Stimulated activated CD8-positive, alpha-beta memory T cell treated with anti-CD3 and anti-CD28 coated beads, Interleukin-4, amount 100 ng/mL, for 1 hour (primary cell): ENCODE data around the gene SPTBN4.
A peak's percentile ranks its signal among the peaks of the same experiment; 100 is the strongest.
"Not testable (repeated sequence)": the region's sequence is repeated elsewhere in the genome, so short reads cannot be mapped to it uniquely, and the experiment has no call there.

ENCODE experiments used
- DNase-seq, 2 donors: peaks; one replicate each; pipeline ENCODE4 v3.0.0-alpha.2; 2020; ENCODE audit warnings: low read depth in 2 of 2, low spot score in 1 of 2

SPTBN4 gene

DNA sequence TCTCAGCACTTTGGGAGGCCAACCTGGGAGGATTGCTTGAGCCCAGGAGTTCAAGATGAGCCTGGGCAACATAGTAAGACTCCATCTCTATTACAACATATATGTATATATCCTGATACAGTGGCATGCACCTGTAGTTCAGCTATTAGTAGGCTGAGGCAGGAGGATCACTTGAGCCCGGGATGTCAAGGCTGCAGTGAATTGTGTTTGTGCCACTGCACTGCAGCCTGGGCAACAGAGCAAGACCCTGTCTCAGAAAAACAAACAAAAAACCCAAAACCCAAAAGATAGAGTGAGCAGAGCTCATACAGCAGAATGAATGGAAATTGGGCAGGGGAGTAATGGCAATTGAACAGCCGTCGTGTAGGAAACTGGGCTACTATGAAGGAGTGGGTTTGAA, 92.6 kb downstream of the SPTBN4 start:
- DNase-seq, result no peak

DNA sequence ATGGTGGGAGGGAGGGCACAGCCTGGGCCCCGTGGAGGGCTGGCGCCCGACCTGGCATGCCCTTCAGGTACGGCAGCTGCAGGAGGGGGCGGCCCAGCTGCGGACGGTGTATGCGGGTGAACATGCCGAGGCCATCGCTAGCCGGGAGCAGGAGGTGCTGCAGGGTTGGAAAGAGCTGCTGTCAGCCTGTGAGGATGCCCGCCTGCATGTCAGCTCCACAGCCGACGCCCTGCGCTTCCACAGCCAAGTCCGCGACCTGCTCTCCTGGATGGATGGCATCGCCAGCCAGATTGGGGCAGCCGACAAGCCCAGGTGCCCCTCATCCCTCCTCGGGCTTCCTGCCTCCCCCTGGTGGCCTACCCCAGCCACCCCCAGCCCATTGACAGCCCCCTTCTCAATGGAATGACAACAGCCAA, 93.3 kb downstream of the SPTBN4 start:
- DNase-seq, result no peak

DNA sequence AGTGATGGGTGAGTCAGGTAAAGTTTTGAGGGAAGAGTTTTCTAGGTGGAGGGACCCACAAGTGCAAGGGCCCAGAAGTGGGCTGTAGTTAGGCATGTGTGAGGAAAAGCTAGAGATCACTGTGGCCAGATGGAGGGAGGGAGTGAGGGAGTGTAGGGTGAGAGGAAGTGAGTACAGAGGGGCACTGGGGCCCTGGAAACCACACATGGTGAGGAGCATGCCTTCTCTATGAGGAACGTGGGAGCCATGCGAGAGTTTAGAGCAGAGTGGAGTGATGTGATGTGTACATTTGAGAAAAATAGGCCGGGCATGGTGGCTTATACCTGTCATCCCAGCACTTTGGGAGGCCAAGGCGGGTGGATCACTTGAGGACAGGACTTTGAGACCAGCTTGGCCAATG, 95.1 kb downstream of the SPTBN4 start:
- no peak for DNase-seq

GRCh38 chr19:40564535-40564934, 97.7 kb downstream of the SPTBN4 start:
- DNase-seq, result not testable (repeated sequence)

- no peak for DNase-seq
Measured at GRCh38 chr19:40565355-40565754, 98.6 kb downstream of the SPTBN4 start.

DNA sequence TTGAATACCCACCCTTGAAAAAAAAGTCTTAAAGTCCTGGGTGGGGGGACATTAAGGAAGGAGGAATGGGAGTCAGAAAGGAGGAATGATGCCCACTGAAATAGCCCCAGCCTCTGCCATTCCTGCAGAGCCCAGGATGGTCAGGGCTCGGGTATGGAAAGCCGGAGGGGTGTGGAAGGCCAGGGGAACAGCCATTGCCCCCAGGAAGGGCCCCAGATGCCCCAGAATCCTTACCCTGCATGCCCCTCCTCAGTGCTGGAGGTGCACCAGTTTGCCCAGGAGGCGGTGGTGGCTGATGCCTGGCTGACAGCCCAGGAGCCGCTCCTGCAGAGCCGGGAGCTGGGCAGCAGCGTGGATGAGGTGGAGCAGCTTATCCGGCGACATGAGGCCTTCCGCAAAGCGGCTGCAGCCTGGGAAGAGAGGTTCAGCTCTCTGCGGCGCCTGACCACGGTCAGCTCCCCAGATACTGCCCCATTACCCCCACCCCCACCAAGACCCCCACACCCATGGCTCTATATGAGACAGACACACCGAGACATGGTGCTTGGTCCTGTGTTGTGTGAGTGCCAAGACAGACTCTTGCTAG, 99.2 kb downstream of the SPTBN4 start:
- no peak for DNase-seq

DNA sequence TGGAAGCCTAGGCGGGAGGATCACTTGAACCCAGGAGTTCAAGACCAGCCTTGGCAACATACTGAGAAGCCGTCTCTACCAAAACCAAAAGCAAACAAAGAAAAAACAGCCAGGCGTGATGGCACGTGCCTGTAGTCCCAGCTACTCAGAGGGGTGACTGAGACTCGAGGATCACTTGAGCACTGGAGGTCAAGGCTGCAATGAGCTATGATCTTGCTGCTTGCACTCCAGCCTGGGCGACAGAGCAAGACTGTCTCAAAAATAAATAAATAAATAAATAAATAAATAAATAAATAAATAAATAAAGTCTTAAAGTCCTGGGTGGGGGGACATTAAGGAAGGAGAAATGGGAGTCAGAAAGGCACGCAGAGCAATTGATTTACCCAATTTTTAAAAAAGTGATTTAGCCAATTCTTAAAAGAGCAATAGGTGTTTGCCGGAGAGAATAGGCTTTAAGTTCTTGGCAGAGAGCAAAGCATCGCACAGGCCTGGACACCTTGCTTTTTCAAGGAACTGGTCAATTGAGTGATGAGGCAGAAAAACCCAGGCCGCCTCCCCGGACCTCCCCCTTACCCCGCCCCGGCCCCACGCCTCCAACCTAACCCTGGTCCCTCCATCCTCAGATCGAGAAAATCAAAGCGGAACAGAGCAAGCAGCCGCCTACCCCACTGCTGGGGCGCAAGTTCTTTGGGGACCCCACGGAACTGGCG, 100.4 kb downstream of the SPTBN4 start:
- DNase-seq, result no peak

- DNase-seq, result no peak
Measured at GRCh38 chr19:40567750-40568494, 101.1 kb downstream of the SPTBN4 start.

GRCh38 chr19:40570313-40571004, 103.7 kb downstream of the SPTBN4 start:
- peak; percentile 79 to 87 for DNase-seq

DNA sequence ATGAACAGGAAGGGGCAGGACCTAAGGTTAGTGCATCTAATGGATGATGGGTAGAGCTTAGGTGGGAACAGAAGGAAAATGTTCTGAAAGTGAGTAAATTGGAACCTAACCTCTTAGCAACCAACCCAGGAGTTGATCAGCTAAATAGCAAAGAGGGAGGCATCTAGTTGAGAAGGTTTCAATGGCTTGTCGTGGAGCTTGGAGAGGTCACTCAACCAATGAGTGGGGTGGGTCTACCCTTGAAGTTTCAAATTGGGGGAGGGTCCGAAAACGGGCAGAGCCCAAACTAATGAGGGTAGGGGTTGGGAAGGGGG, 104.2 kb downstream of the SPTBN4 start:
- DNase-seq, result no peak

- no peak for DNase-seq
Measured at GRCh38 chr19:40571831-40572495, 105.2 kb downstream of the SPTBN4 start.

- no peak for DNase-seq
Measured at GRCh38 chr19:40575326-40575725, 108.5 kb downstream of the SPTBN4 start.

GRCh38 chr19:40576151-40576584, 109.4 kb downstream of the SPTBN4 start:
- DNase-seq, result no peak

- DNase-seq, result peak; percentile 80 to 88
Measured at GRCh38 chr19:40576585-40577451, 110.0 kb downstream of the SPTBN4 start, which contains the start of gene SHKBP1. SHKBP1 (plus strand) TSS chr19:40576873; CDS start chr19:40576900, 27 bp downstream.

DNA sequence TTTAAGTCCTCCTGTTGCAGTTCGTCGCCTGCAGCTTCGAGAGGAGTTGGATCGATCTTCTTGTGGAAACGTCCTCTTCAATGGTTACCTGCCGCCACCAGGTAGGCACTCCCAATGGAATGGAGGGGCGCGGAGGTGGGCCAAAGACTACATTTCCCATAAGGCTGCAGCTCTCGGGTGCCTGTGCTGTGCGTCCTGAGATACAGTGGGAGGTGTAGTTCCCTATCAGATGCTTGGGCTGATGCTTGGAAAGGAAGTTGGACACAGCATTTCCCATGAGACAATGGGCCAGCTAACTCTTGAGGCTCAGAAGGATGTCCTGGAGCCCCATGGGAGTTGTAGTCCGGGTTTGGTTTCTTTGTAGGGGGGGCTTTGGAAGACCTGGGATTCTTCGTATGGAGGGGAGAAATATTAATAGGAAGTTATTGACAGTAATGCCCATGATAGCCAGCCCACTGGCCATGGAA, 111.7 kb downstream of the SPTBN4 start:
- DNase-seq, result no peak

DNA sequence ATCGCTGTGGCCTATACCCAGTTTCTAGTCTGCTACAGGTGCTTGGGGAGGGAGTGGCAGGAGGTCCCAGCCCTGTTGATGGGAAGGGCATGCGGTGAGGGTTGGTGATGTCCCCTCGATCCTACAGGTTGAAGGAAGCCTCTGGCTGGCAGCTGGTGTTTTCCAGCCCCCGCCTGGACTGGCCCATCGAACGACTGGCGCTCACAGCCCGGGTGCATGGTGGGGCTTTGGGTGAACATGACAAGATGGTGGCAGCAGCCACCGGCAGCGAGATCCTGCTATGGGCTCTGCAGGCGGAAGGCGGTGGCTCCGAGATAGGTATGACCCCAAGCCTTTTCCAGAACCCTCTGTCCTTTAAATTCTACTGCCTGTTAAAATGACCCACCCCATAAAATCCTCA, 113.8 kb downstream of the SPTBN4 start:
- no peak for DNase-seq

DNA sequence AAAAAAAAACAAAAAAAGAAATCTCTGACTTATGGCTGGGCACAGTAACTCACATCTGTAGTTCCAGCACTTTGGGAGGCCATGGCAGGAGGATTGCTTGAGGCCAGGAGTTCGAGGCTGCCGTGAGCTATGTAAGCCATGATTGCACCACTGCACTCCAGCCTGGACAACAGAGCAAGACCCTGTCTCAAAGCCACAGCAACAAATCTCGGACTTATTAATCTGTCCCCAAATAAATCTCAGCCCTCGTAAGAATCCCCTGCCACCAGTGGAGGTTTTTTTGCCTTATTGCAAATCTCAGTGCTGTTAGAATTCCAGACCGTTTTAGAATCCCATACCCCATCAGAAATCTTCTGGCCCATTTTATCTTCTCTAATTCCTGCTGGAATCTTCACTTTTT, 114.7 kb downstream of the SPTBN4 start:
- DNase-seq, result no peak

DNA sequence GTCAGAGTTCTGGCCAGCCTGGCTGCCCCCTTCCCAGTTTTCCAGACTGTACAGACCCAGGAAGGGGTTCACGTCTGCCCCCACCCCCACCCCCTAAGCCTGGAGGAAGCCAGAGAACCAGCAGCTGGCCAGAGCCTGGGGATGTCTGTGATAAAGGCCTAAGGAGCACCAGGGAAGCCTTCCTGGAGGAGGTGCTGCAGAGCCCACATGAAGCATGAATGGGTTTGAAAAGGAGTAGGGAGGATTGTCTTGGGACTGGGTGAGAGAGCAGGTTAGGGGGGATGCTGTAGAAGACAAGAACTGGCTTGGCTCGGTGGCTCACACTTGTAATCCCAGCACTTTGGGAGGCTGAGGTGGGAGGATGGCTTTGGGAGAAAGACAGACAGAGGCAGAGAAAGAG, 115.7 kb downstream of the SPTBN4 start:
- DNase-seq, result no peak

DNA sequence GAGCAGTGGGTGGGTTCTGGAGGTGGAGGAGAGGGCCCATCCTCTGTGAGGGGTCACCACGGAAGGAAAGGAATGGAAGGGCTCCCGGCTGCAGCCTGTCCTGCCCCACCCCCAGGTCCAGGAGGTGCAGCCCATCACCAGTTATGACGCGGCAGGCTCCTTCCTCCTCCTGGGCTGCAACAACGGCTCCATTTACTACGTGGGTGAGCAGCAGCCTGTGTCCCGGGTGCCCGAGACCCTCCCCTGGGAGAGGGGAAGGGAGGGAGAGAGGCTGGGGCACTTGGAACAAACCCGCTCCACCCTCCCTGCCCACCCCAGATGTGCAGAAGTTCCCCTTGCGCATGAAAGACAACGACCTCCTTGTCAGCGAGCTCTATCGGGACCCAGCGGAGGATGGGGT, 116.5 kb downstream of the SPTBN4 start:
- no peak for DNase-seq

DNA sequence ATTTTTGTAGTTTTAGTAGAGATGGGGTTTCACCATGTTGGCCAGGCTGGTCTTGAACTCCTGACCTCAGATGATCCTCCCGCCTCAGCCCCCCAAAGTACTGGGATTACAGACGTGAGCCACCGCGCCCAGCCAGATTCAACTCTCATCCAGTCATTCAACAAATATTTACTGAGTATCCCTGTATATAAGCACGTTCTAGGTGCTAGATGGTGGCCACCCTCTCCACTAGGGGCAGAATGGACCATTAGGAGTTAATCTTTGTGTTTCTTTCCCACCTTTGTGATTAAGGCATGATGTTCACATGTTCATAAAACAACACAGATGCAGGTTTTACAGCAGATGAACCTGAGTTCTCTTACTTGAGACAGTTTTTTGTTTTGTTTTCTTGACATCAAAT, 117.2 kb downstream of the SPTBN4 start:
- DNase-seq, result no peak
